HCT116 (cell line): ENCODE data around the gene SMAD2.

Experiments
- CTCF ChIP-seq, 3 experiments: fragments of 200-600 bp in 1 of 3; sonication (generic) in 1 of 3; IDR thresholded peaks in 2 of 3; conservative IDR thresholded peaks in 1 of 3; 2 replicates each; pipeline ENCODE4 v1.5.1; 2012 to 2017; ENCODE audit warnings: low read depth in 2 of 3, low read length in 2 of 3, antibody characterized with exemption in 1 of 3, borderline replicate concordance in 1 of 3, control low read depth in 1 of 3, mild to moderate bottlenecking in 1 of 3, mixed read lengths in 1 of 3, mixed run types in 1 of 3, moderate library complexity in 1 of 3; ENCODE audit not compliant: insufficient read depth in 1 of 3
- EGR1 ChIP-seq: IDR thresholded peaks from 2 replicates; pipeline ENCODE4 v1.6.1; 2012; ENCODE audit warnings: low read depth
- ELF1 ChIP-seq: IDR thresholded peaks from 2 replicates; pipeline ENCODE4 v1.6.1; 2012; ENCODE audit warnings: low read depth, borderline replicate concordance
- EZH2 ChIP-seq: fragments of 200-600 bp; sonication (generic); IDR thresholded peaks from 2 replicates; pipeline ENCODE4 v1.6.1; 2017; ENCODE audit warnings: antibody characterized with exemption, mixed run types
- EZH2phosphoT487 ChIP-seq: fragments of 200-600 bp; IDR thresholded peaks from 2 replicates; pipeline ENCODE4 v1.6.1; 2018; ENCODE audit warnings: antibody characterized with exemption, borderline replicate concordance
- JUND ChIP-seq: IDR thresholded peaks from 2 replicates; pipeline ENCODE4 v1.6.1; 2012
- MAX ChIP-seq: IDR thresholded peaks from 2 replicates; pipeline ENCODE4 v1.6.1; 2012
- POLR2A ChIP-seq: IDR thresholded peaks from 2 replicates; pipeline ENCODE4 v1.7.0; 2011; ENCODE audit warnings: borderline replicate concordance; ENCODE audit not compliant: insufficient read depth, insufficient read length; ENCODE audit errors: extremely low read depth
- POLR2AphosphoS5 ChIP-seq: IDR thresholded peaks from 2 replicates; pipeline ENCODE4 v1.6.1; 2011; ENCODE audit warnings: mild to moderate bottlenecking, low read depth, low read length, moderate library complexity
- RAD21 ChIP-seq: IDR thresholded peaks from 2 replicates; pipeline ENCODE4 v1.6.1; 2012; ENCODE audit warnings: low read depth, mild to moderate bottlenecking
- SIN3A ChIP-seq: IDR thresholded peaks from 2 replicates; pipeline ENCODE4 v1.6.1; 2012; ENCODE audit warnings: low read depth
- SRF ChIP-seq: IDR thresholded peaks from 2 replicates; pipeline ENCODE4 v1.6.1; 2012; ENCODE audit warnings: low read depth
- ZFX ChIP-seq: fragments of 450-650 bp; IDR thresholded peaks from 2 replicates; pipeline ENCODE4 v1.6.1; 2017
- TF ChIP-seq, protein P1 (sequence below): IDR thresholded peaks from 2 replicates; pipeline ENCODE4 v1.6.1; 2012; ENCODE audit warnings: low read depth

- TF ChIP-seq CTCF (IDR thresholded peaks at IDR 0.05 in 2 of 3, conservative IDR thresholded peaks at IDR 0.05 in 1 of 3; ENCODE audit: borderline replicate concordance in 1 of 3, insufficient read depth in 1 of 3, low read depth in 2 of 3, low read length in 2 of 3) (no peak), EZH2 (no peak), SIN3A (no peak), POLR2AphosphoS5 (no peak), EGR1 (no peak), POLR2A (no peak), EZH2phosphoT487 (no peak), MAX (no peak), ZFX (no peak), RAD21 (no peak), SRF (no peak), JUND (no peak), ELF1 (no peak)
- TF ChIP-seq, protein P1, sequence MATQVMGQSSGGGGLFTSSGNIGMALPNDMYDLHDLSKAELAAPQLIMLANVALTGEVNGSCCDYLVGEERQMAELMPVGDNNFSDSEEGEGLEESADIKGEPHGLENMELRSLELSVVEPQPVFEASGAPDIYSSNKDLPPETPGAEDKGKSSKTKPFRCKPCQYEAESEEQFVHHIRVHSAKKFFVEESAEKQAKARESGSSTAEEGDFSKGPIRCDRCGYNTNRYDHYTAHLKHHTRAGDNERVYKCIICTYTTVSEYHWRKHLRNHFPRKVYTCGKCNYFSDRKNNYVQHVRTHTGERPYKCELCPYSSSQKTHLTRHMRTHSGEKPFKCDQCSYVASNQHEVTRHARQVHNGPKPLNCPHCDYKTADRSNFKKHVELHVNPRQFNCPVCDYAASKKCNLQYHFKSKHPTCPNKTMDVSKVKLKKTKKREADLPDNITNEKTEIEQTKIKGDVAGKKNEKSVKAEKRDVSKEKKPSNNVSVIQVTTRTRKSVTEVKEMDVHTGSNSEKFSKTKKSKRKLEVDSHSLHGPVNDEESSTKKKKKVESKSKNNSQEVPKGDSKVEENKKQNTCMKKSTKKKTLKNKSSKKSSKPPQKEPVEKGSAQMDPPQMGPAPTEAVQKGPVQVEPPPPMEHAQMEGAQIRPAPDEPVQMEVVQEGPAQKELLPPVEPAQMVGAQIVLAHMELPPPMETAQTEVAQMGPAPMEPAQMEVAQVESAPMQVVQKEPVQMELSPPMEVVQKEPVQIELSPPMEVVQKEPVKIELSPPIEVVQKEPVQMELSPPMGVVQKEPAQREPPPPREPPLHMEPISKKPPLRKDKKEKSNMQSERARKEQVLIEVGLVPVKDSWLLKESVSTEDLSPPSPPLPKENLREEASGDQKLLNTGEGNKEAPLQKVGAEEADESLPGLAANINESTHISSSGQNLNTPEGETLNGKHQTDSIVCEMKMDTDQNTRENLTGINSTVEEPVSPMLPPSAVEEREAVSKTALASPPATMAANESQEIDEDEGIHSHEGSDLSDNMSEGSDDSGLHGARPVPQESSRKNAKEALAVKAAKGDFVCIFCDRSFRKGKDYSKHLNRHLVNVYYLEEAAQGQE, result no peak
Measured at GRCh38 chr18:47932190-47932589, 1.7 kb upstream of the SMAD2 start.
